Globus pallidus (tissue), 1 donor: Measurements from ENCODE around the gene WNT3A.

Source experiments
- DNase-seq: peaks from one replicate; pipeline ENCODE4 v3.0.0-alpha.2; 2015; ENCODE audit warnings: low spot score

WNT3A gene

GRCh38 chr1:228100822-228101613, 94.2 kb downstream of the WNT3A start:
- DNase-seq = no peak

- DNase-seq = no peak
Observed at GRCh38 chr1:228101614-228101993, 94.8 kb downstream of the WNT3A start.

GRCh38 chr1:228101994-228102790, 95.4 kb downstream of the WNT3A start:
- no peak for DNase-seq

- DNase-seq = peak; percentile 83
Observed at GRCh38 chr1:228102791-228103620, 96.2 kb downstream of the WNT3A start, which contains the start of gene C1orf35. C1orf35 (minus strand) TSS chr1:228103325; CDS start chr1:228103227, 98 bp downstream.

- DNase-seq = no peak
Observed at GRCh38 chr1:228104526-228105269, 97.9 kb downstream of the WNT3A start.

GRCh38 chr1:228105270-228105995, 98.6 kb downstream of the WNT3A start:
- no peak for DNase-seq

- no peak for DNase-seq
Observed at GRCh38 chr1:228105996-228106799, 99.4 kb downstream of the WNT3A start.

GRCh38 chr1:228106800-228107054, 99.9 kb downstream of the WNT3A start:
- no peak for DNase-seq

- no peak for DNase-seq
Observed at GRCh38 chr1:228107636-228108035, 100.8 kb downstream of the WNT3A start.

- DNase-seq = no peak
Observed at GRCh38 chr1:228108055-228108690, 101.4 kb downstream of the WNT3A start.

GRCh38 chr1:228108742-228109072, 101.9 kb downstream of the WNT3A start:
- DNase-seq = no peak

- DNase-seq = peak; percentile 98
Observed at GRCh38 chr1:228109073-228109961, 102.5 kb downstream of the WNT3A start, which contains the start of gene MRPL55. MRPL55 (minus strand) TSS chr1:228109299; CDS start chr1:228108260, 1,039 bp downstream.

- no peak for DNase-seq
Observed at GRCh38 chr1:228109962-228110488, 103.2 kb downstream of the WNT3A start.

- no peak for DNase-seq
Observed at GRCh38 chr1:228110556-228110955, 103.8 kb downstream of the WNT3A start.
